Measurements from ENCODE around the gene ZNF773. TPM values are rescaled to one million over a fixed set of nuclear protein-coding genes. Genes with fewer than 3 reads are reported as not detected.

The ZNF773 gene
- total and polyA plus RNA-seq, 10 of the 15 experiments (the other 5 are each of a cell fraction or from before 2014, with no cell fraction given): 0.21 to 9.1 (median 6.7) TPM

DNA sequence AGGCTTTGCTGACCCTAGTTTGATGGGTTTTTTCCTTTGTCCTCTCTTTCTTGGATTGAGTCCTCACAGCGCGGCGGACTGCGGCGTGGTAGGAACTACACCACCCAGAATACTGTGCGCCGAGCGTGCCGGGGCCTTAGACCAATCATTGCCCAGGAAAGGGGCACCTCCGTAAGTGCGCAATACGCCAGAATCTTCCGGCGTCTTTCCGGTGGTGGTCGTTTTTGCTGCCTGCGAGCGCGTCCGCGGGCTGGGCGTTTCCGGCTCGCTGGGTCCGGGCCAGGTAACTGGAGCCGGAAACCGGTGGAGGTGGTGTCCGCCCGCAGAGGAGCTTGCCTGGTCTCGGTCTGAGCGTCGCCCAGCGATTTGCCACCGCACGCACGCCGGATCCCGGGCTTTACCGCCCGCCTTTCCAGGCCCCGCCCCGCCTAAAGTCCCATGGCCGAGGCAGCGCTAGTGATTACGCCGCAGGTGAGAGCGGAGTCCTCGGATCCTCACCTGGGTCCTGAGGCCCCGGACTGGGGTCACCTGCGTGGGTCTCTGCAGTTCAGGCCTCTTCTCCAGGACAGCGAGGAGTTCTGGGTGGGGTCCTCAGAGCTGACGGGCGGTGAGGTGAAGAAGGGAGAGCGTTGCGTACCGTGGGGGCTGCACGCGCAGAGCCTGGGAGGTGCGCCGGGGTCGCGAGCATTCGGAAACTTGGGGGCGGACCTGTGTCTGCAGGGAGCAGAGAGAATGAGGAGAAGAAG, 27.6 kb downstream of the ZNF773 start, which contains the start of gene ZNF549 (continued):
- TF ChIP-seq EZH2 (IDR thresholded peaks at IDR 0.05; ENCODE audit: borderline replicate concordance, control insufficient read depth, low read depth, low read length) (no peak), RAD21 (IDR thresholded peaks at IDR 0.05; ENCODE audit: insufficient read depth, low read depth, low read length) (no peak), NFIC (IDR thresholded peaks at IDR 0.05; ENCODE audit: low read depth, low read length) (no peak), TAF1 (IDR thresholded peaks at IDR 0.05; ENCODE audit: borderline replicate concordance, low read depth, low read length) (peak; percentile 49; the same call in 1 of the 2 replicates), SPI1 (IDR thresholded peaks at IDR 0.05; ENCODE audit: borderline replicate concordance, insufficient read depth, low read depth, low read length) (no peak), POU2F2 (IDR thresholded peaks at IDR 0.05; ENCODE audit: borderline replicate concordance, low read depth, low read length) (no peak), RELA (IDR thresholded peaks at IDR 0.05; ENCODE audit: borderline replicate concordance, partially characterized antibody) (no peak), TCF7 (IDR thresholded peaks at IDR 0.05; ENCODE audit: borderline replicate concordance) (no peak), NFXL1 (IDR thresholded peaks at IDR 0.05; ENCODE audit: borderline replicate concordance) (no peak), KAT2A (conservative IDR thresholded peaks at IDR 0.05; ENCODE audit: control insufficient read depth, low read depth, low read length) (no peak), KDM1A (IDR thresholded peaks at IDR 0.05; ENCODE audit: borderline replicate concordance) (no peak), CHD1 (IDR thresholded peaks at IDR 0.05; ENCODE audit: low read depth, low read length) (no peak), ZNF622 (IDR thresholded peaks at IDR 0.05) (no peak), NR2C1 (IDR thresholded peaks at IDR 0.05) (no peak), STAT1 (conservative IDR thresholded peaks at IDR 0.05) (no peak; the same call in none of the 2 replicates), SREBF1 (IDR thresholded peaks at IDR 0.05; ENCODE audit: low read length) (peak; percentile 70), CEBPB (IDR thresholded peaks at IDR 0.05; ENCODE audit: borderline replicate concordance in 1 of 2, low read depth in 2 of 2, low read length in 2 of 2) (no peak), NRF1 (conservative IDR thresholded peaks at IDR 0.05; ENCODE audit: low read depth, low read length) (no peak), SRF (IDR thresholded peaks at IDR 0.05; ENCODE audit: low read depth in 2 of 2, low read length in 2 of 2) (no peak), SIX5 (IDR thresholded peaks at IDR 0.05; ENCODE audit: low read depth, low read length, severe bottlenecking) (peak; percentile 79), POLR2AphosphoS5 (IDR thresholded peaks at IDR 0.05; ENCODE audit: low read length) (peak; percentile 50), MTA3 (IDR thresholded peaks at IDR 0.05; ENCODE audit: borderline replicate concordance, low read length) (no peak), GABPA (IDR thresholded peaks at IDR 0.05; ENCODE audit: low read depth) (peak; percentile 89), MYB (IDR thresholded peaks at IDR 0.05; ENCODE audit: borderline replicate concordance, low read depth, low read length) (0 out of 2 replicates have a peak, but pooled peaks have one; percentile 12), ZNF24 (IDR thresholded peaks at IDR 0.05) (no peak), YY1 (IDR thresholded peaks at IDR 0.05; ENCODE audit: low read depth, low read length) (peak; percentile 41; the same call in 1 of the 2 replicates), SMAD1 (IDR thresholded peaks at IDR 0.05; ENCODE audit: low read depth, partially characterized antibody) (no peak), IRF4 (IDR thresholded peaks at IDR 0.05; ENCODE audit: low read depth, low read length) (no peak), IKZF1 (conservative IDR thresholded peaks at IDR 0.05) (peak; percentile 85)
- TF ChIP-seq, protein P1, sequence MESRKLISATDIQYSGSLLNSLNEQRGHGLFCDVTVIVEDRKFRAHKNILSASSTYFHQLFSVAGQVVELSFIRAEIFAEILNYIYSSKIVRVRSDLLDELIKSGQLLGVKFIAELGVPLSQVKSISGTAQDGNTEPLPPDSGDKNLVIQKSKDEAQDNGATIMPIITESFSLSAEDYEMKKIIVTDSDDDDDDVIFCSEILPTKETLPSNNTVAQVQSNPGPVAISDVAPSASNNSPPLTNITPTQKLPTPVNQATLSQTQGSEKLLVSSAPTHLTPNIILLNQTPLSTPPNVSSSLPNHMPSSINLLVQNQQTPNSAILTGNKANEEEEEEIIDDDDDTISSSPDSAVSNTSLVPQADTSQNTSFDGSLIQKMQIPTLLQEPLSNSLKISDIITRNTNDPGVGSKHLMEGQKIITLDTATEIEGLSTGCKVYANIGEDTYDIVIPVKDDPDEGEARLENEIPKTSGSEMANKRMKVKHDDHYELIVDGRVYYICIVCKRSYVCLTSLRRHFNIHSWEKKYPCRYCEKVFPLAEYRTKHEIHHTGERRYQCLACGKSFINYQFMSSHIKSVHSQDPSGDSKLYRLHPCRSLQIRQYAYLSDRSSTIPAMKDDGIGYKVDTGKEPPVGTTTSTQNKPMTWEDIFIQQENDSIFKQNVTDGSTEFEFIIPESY (IDR thresholded peaks at IDR 0.05): no peak
- TF ChIP-seq, protein P2, sequence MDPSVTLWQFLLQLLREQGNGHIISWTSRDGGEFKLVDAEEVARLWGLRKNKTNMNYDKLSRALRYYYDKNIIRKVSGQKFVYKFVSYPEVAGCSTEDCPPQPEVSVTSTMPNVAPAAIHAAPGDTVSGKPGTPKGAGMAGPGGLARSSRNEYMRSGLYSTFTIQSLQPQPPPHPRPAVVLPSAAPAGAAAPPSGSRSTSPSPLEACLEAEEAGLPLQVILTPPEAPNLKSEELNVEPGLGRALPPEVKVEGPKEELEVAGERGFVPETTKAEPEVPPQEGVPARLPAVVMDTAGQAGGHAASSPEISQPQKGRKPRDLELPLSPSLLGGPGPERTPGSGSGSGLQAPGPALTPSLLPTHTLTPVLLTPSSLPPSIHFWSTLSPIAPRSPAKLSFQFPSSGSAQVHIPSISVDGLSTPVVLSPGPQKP (IDR thresholded peaks at IDR 0.05; ENCODE audit: low read depth, low read length): peak; percentile 81
